Hindlimb muscle (tissue), 1 donor: ENCODE measurements around the gene HTT-AS. TPM values are rescaled to one million over a fixed set of nuclear protein-coding genes. Genes with fewer than 3 reads are reported as not detected.
"Not testable (repeated sequence)": the region's sequence is repeated elsewhere in the genome, so short reads cannot be mapped to it uniquely, and the experiment has no call there.

Source experiments
- DNase-seq: peaks from one replicate; pipeline ENCODE4 v3.0.0-alpha.2; 2013
- polyA plus RNA-seq: library from polyadenylated mRNA; unstranded; fragments of 120-200 nt; gene quantifications from one replicate; pipeline ENCODE4 v1.2.1, GENCODE V29; 2013; ENCODE audit not compliant: insufficient read length

Gene HTT-AS
- polyA plus RNA-seq, 1 donor: not detected

- DNase-seq: not testable (repeated sequence)
Measured at GRCh38 chr4:3051141-3051897, 23.0 kb downstream of the HTT-AS start.

- DNase-seq: no peak
Measured at GRCh38 chr4:3047464-3048286, 26.7 kb downstream of the HTT-AS start.

GRCh38 chr4:3046623-3047022 lies 27.7 kb downstream of the HTT-AS start:
- no peak for DNase-seq

- no peak for DNase-seq
Measured at GRCh38 chr4:3046162-3046561, 28.2 kb downstream of the HTT-AS start.

- no peak for DNase-seq
Measured at GRCh38 chr4:3044870-3045819, 29.2 kb downstream of the HTT-AS start.

GRCh38 chr4:3043282-3044020 lies 30.9 kb downstream of the HTT-AS start:
- DNase-seq: no peak

GRCh38 chr4:3042226-3042625 lies 32.1 kb downstream of the HTT-AS start:
- no peak for DNase-seq

GRCh38 chr4:3041192-3042142 lies 32.9 kb downstream of the HTT-AS start:
- no peak for DNase-seq

- DNase-seq: no peak
Measured at GRCh38 chr4:3040452-3041191, 33.7 kb downstream of the HTT-AS start.

- no peak for DNase-seq
Measured at GRCh38 chr4:3039706-3040366, 34.5 kb downstream of the HTT-AS start.

GRCh38 chr4:3037957-3038461 lies 36.3 kb downstream of the HTT-AS start:
- no peak for DNase-seq

GRCh38 chr4:3036131-3036952 lies 38.0 kb downstream of the HTT-AS start:
- DNase-seq: no peak

- DNase-seq: no peak
Measured at GRCh38 chr4:3035674-3036073, 38.7 kb downstream of the HTT-AS start.

- no peak for DNase-seq
Measured at GRCh38 chr4:3035249-3035648, 39.1 kb downstream of the HTT-AS start.

- no peak for DNase-seq
Measured at GRCh38 chr4:3034231-3034630, 40.1 kb downstream of the HTT-AS start.

GRCh38 chr4:3031357-3032082 lies 42.8 kb downstream of the HTT-AS start:
- no peak for DNase-seq

GRCh38 chr4:3030566-3031356 lies 43.6 kb downstream of the HTT-AS start:
- no peak for DNase-seq
